Kasumi-1 (cell line): ENCODE measurements around the gene PLCB1.
A peak's percentile ranks its signal among the peaks of the same experiment; 100 is the strongest.

Experiments used
- DNase-seq, 2 experiments: peaks; one replicate each; lab custom pipeline; 2025; lab: John Stamatoyannopoulos, UW

Gene PLCB1

DNA sequence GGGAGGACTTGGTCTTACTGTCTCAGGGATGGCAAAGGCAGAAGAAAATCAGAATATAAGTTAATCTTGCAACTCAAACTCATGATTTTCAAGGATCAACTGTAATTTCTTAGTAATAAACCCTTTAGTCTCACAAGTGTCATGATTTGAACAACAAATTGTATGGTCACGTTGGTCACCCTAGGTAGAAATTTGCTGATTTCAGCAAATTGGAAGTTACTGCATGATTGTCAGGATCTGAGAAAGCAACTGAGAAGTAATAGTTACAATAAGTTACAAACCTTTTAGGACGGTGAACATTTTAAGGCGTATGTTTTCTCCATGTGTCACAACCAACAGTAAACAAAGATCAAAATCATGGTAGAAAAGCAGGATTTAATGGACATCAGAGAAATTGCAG, 375.2 kb downstream of the PLCB1 start:
- DNase-seq, result no peak

DNA sequence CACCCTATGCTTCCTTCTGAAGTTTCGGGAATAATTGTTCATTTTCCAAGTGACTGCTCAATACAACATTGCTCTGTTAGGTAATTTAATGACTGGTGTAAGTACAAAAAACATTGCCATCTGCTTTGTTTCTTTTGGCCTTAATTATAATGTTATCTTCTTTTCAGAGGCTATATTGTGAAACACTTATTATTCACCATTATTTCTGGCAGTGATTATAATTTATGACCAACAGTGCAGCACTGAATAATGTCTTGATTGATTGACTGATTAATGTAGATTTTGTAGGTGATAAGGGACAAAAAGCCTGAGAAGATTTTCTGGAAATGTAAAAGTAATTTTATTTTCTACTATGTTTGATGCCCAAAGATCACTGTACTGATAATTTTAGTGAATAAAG, 377.7 kb downstream of the PLCB1 start:
- DNase-seq, result no peak

DNA sequence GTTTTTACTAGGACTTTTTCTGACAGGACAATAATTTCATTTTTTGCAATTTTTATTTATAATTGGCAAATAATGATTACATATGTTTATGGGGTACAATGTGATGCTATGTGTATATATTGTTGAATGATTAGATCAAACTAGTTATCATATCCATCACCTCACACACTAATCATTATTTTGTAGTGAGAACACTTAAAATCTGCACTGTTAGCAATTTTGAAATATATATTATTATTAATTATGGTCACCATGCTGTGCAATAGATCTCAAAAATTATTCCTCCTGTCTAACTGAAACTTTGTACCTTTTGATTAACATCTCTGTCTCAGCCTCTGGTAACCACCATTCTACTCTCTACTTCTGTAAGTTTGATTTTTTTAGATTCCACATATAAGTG, 378.7 kb downstream of the PLCB1 start:
- DNase-seq, result no peak

DNA sequence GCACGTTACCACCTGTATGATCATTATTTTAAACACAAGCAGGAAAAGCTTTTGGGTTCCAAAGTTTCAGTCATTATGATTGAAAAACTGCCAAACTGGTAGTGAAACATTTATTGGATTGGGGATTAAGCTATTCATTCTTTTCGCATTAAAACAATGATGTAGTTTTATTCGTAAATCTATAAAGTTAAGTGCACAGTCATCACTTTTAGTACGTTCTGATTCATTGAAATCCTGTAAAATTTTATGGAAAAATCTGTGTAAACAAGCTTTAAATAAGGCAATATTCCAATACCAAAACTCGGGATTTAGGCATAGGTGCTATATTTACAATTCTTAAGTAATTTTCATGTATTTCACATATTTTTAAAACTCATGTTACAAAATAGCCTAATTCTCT, 379.9 kb downstream of the PLCB1 start:
- DNase-seq, result no peak

DNA sequence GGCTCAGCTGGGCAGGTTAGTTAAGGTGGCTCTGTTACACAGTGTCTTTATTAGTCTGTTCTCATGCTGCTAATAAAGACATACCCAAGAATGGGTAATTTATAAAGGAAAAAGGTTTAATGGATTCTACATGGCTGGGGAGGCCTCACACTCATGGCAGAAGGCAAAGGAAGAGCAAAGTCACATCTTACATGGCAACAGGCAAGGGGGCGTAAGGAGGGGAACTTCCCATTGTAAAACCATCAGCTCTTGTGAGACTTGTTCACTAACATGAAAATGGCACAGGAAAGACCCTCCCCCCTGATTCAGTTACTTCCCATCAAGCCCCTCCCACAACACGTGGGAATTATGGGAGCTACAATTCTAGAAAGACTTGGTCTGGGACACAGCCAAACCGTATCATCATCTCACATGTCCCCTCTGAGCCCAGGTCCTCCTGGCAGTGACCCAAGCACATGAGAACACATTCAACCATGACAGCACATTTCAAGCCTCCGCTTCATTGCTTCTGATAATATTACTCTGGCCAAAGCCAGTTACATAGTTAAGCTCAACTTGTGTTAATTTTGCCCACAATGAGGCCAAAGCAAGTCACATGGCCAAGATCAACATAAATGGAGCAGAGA, 383.9 kb downstream of the PLCB1 start:
- no peak for DNase-seq

DNA sequence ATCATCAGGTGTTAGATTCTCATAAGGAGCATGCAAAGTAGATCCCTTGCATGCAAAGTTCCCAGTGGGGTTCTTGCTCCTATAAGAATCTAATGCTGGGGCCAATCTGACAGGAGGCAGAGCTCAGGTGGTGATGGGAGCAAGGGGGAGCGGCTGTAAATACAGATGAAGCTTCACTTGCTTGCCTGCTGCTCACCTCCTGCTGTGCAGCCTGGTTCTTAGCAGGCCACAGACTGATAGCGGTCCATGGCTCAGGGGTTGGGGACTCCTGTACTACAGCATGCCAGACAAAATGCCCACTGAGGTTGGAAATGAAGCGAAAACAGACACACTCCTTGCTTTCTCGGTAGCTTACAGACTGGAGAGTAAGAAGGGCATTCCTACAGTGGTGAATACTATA, 386.8 kb downstream of the PLCB1 start:
- DNase-seq, result no peak

DNA sequence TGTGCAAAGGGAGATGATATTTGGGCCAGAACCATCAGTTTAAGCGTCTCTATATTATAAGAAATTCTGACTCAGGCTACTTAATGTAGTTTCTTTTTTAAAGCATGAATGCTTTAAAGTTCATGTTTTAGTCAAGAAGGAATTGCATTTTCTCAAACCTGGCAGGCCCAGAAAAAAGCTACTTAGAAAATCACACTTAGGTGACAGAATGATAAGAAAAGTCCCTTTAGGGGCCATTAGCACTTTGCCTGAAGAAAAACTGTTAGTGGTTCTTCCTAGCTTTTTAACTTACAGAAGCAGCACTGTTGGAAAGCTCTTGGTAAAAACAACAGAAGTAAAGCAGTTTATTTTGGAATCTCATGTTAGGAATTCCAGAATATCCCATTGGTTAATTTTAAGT, 387.8 kb downstream of the PLCB1 start:
- DNase-seq, result no peak

DNA sequence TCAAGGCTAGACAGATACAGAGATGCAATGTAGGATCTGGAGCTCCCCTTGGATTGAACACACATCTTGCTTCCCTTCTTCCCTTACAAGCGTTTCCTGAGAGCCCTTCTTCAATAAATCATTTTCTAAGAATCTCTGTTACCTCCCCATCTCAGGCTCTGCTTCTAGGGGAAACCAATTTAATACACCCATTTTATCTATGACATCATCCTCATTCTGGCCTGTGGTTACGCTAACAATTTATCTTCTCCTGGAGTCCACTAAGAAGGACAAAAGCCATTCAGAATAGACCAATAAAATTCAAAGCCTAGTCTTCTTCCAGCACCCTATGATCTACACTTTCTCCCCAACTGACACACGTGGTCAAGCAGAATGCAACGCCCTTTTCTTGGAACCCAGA, 390.1 kb downstream of the PLCB1 start:
- DNase-seq, result no peak

DNA sequence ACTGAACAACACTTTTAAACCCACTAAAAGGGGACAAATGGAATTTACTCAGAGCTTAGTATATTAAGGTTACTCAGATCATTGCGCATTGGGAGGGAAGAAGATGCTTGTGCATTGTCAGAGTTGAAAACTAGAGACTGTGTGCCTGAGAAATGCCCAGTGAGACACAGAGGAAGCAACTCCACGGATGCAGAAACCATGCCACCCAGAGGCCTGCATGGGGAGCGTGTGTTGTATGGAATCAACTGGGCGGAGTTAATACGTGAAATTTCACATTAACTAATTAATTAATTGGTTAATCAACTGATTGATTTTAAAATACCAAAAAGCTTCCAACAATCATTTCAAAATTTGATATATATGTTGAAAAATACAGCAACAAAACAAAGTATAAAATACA, 391.6 kb downstream of the PLCB1 start:
- peak; percentile 10 to 27 for DNase-seq

DNA sequence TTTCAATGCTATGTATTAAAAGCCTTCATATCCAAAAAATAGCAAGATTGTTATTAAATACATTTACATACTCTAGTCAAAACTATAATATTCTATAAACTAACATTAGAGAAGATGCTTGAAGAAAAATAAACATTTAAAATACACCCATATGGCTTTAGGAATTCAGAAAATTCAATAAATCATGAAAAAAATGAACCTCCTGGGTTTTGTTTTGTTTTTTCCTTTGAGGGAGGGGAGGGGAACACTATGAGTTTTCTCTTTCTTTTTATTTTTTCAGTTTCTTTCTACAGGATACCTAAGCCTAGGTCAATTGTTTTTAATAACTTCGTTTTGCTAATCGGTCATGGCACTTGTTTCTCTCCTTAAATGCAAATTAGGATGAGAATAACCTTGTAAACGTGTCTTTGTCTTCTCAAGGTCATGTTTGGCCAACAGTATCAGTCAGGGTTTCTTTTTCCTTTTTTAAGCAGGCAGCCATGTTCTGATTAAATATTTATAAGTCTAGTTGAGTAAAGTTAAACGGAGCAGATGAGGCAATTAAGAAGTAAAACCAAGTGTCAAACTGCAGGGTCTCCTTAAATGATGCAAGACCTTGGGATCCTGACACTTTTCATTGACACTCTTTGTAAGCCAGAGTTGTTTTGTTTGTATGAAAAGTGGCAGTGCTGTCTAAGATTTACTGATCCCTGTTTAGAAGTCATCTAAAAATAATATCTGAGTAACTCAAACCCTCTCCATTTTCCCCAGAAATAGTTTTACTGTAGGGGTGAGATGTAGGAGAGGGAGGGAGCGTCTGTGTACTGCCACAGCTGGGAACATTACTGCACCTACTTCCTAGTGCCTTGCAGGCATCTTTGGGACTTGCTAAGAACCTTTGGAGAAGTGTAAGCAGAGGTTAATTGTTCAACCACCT, 392.3 kb downstream of the PLCB1 start:
- DNase-seq, result no peak

DNA sequence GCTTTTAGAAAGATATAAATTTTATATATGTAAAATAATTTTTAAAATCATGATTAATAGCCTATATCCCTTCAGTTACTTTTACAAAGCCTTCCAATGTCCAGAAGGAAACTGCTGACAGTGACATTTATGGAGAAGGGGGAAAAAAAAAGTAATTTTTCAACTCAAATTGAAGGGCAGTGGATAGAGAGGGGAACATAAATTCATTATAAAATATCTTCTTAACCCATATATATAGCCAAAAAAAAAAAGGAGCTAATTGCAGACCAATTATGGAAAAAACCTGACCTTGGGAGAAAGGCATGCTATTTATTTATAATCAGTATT, 392.9 kb downstream of the PLCB1 start:
- no peak for DNase-seq

DNA sequence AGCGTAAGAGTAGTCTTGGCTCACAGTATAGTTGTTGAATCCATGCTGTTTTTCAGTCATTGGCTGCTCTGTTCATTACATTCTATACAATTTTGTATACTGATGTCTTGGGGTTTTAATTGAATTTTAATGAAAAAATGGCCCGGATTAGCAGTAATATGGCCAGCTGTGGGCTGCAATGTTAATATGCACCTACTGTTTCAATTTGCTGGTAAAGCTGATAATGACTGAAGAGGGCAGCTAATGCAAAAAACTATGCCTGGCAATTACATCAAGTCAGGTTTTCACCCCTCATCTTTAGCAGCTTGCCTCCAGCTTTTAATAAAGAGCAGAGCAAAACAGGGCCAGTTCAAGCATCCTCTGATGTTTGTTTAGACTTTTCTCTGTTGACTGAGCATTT, 394.5 kb downstream of the PLCB1 start:
- DNase-seq, result no peak

DNA sequence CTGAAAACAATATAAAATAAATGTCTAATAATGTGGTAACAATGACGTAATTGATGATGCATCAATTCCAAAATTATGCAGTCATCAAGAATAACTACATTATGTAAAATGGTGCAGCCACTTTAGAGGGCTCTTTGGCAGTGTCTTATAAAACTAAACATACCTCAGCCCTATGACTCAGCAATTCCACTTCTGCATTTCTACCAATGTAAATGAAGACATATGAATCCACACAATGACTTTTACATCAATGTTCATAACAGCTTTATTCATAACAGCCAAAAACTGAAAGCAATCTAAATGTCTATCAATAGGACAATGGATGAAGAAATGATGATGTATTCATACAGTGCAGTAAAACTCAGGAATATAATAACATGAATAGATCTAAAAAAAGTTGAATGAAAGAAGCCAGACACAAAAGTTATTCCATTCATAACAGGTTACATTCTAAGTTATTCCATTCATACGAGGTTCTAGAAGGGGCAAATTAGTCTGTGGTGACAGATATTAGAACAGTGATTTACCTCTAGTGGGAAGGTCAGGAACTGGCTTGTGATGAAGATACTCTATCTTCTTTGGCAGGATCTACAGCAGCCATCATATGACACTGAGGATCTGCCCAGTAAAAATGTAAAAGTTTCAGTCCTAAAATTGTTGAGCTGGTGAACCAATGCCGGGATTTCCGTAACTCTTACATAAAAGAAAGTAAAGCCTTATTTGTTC, 396.1 kb downstream of the PLCB1 start:
- peak; percentile 74 to 84 for DNase-seq

DNA sequence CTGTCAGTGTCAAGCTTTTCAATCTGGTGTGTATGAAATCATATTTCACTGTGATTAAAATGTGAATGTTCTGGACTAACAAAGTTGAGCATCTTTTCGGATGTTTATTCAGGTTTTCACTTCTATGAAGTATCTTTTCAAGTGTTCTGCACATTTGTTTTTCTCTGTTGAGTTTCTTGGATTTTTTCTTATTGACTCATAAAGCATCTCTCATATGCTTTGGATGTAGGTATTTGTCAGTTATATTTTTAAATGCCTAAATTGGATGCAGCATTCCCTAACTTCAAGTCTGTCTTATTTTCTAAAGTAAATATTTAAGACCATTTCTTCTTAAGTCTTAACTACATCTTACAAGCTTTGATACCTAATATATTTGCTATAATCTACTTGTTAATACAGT, 398.0 kb downstream of the PLCB1 start:
- DNase-seq, result no peak

DNA sequence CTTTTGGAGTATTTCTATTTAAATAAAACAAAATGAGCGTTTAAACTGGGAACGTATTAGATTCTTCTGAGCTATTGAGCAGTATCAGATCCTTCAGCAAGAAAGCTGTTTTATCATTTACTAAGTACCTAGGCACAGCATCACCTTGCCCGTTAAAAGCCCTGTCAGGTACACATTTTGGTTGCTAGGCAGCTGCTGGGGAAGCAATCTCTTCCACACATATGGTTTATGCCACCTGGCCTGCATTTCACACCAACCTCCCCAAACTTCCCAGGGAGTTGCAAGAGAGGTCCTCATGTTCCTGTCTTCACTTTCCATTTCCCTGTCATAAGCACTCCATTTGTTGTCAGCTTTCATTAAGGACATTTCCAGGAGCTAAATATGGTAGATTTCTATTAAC, 400.1 kb downstream of the PLCB1 start:
- DNase-seq, result no peak

DNA sequence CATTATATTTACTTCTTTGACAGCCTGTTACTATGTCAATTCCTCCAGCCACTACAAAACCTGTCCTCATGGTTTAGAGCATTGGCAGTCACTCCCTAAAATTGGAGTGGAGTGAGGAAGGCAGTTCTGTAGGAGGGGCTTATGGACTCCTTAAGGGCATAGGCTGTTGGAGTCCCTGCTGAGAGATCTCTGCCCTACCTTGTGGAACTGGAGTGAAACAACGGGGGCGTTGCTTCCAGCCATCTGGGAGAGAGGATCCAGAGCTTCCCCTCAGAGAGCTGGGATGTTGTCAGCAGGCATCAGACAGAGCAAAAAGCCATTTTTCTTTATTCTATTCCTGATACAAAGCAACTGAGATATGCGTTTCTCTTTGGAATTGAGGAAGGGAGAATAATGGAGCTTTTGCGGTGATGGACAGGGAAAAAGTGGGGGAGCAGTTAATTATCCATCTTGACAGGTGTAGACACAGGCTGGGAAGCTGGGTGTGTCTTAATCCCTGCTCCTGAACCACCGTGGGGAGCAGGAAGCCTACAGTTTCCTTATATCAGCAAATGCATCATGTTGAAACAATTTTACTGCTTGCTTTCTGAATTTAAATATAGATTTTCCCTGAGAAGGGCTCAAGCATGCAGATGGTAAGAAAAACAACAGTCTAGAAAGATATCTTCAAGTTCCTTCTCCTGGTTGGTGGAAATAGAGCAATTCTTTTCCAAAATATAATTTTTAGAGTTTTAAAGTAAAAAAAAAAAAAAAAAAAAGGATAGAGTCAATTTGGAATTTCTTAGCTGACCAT, 402.5 kb downstream of the PLCB1 start:
- DNase-seq, result no peak

DNA sequence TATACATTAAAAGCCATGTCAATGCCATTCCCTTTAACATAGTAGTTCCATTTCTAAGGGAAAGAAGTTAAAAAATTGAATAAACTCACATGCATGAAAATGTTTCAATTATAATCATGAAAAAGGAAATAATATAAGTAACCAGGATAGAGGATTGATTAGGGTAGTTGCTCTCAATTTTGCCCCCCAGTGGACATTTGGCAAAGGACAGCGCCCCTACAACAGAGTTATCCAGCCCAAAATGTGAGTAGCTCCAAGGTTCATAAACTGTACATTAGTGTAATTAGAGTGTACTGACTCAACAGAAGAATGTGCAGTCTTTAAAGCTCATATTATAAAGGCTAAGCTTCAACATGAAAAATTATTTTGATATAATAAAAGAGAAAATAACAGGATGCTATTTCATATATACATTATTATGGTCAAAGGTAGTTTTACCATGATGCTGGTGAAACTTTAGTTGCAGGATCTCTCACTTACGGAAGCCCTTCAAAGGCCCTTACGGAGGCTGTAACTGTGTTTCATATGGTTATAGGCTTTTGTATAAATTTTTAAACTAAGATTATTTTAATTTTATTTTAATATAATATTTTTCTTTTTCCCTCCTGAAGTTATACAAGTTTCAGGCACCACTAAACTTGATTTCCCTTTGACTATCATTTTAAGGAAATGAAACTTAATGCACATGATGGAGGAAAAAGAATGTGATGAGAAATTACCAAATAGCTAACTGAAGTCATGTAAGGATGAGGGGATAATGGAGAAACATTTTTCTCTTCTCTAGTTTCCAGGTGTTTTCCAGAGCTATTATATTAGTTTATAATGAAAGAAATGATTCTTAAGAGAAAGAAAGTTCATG, 403.6 kb downstream of the PLCB1 start:
- DNase-seq, result peak; percentile 22 to 25

DNA sequence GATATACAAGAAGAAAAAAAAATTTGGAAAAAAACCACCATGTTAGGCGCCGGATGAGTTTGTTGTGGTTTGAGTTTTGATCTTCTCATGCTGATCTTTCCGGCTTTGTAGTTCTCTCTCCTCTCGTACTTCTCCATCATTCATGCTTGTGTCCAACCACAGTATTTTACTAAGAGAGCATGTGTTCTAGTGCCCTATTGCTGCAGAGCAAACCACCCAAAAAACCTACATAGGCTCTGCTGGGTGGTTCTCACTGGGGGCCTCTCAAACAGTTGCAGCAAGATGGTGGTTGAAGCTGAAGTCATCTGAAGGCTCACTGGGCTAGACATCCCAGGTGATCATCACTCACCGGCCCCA, 404.2 kb downstream of the PLCB1 start:
- no peak for DNase-seq

DNA sequence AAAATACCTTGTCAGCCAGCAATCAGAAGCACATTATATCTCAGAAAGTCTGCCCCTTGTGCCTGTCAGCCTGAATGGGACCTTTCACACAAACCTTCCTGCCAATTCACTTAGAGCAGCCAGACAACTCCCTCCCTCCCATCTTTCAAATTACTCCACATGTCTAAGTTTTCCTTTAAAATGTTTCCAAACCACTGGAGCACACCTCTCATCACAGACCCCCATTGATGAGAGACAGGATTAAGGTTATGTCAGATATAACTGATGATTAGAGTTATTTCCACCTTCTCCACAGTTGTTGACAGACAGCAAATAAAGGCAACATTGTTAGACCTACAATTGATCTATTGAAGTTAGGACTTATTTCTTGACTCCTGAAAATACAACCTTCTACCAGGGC, 408.4 kb downstream of the PLCB1 start:
- DNase-seq, result no peak

DNA sequence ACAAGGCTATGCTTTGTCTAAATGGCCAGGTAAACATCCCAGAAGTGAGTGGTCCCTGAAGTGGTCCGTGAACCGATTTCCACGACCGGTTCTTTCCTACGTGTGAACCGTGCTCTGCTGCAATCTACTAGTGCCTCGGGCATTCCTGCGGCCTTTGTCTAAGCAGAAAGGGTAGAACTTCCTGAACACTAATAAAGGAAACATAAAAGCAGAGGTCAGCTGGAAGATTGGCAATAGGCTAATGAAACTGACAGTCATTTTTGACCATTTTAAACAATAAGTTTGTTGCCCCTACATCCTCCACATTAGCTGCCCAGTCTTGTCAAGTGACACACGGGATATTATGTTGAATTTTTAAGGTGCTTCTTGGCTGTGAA, 410.0 kb downstream of the PLCB1 start:
- DNase-seq, result no peak

DNA sequence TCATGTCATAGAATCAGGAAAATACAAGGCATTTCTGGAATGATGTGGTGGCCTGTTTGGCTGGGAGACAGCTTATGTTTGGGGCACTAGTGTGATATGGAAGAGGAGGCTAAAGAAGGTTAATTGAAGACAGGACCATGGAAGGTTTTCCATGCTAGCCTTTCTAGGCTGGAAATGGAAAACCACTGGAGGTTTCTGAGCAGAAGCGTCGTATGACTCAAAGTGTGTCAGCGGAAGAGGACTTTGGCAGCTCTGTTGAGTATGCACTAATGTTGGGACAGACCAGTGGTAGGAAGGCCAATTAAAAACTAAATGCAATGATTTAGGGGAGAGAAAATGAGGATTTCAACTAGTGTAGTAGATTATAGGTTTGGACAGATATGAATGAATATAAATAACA, 413.1 kb downstream of the PLCB1 start:
- no peak for DNase-seq
